ENCODE results near the gene GATB. TPM values are rescaled to one million over a fixed set of nuclear protein-coding genes. Genes with fewer than 3 reads are reported as not detected.

The GATB gene
- total RNA-seq, 4 donors from 2014 or later, result 13.4 to 42.2 (median 24.8) TPM

GRCh38 chr4:151624626-151625565, 135.9 kb downstream of the GATB start:
- no peak for TF ChIP-seq CTCF (IDR thresholded peaks at IDR 0.05; ENCODE audit: low read depth)

Data from subcutaneous adipose tissue (tissue), 4 donors.